ENCODE measurements around the gene CD300LF.

CD300LF gene

GRCh38 chr17:74729368-74729767 lies 16.6 kb upstream of the CD300LF start:
- no peak for DNase-seq

GRCh38 chr17:74728702-74729075 lies 16.0 kb upstream of the CD300LF start:
- DNase-seq, result no peak

- DNase-seq, result no peak
Measured at GRCh38 chr17:74728033-74728701, 15.4 kb upstream of the CD300LF start.

GRCh38 chr17:74725111-74725510 lies 12.4 kb upstream of the CD300LF start:
- DNase-seq, result no peak

GRCh38 chr17:74723891-74724290 lies 11.2 kb upstream of the CD300LF start:
- DNase-seq, result no peak

GRCh38 chr17:74722782-74723181 lies 10.1 kb upstream of the CD300LF start:
- DNase-seq, result no peak

- no peak for DNase-seq
Measured at GRCh38 chr17:74720506-74720905, 7.8 kb upstream of the CD300LF start.

GRCh38 chr17:74715144-74715543 lies 2.4 kb upstream of the CD300LF start:
- no peak for DNase-seq

GRCh38 chr17:74713171-74713755 lies 540 bp upstream of the CD300LF start:
- no peak for DNase-seq

GRCh38 chr17:74712301-74712700 lies 422 bp downstream of the CD300LF start:
- DNase-seq, result no peak

GRCh38 chr17:74711058-74711824 lies 1.5 kb downstream of the CD300LF start:
- DNase-seq, result no peak

- no peak for DNase-seq
Measured at GRCh38 chr17:74704544-74704943, 8.2 kb downstream of the CD300LF start.

- no peak for DNase-seq
Measured at GRCh38 chr17:74703311-74703710, 9.4 kb downstream of the CD300LF start.

- DNase-seq, result no peak
Measured at GRCh38 chr17:74702116-74702871, 10.4 kb downstream of the CD300LF start.

GRCh38 chr17:74699236-74699635 lies 13.5 kb downstream of the CD300LF start:
- no peak for DNase-seq

- no peak for DNase-seq
Measured at GRCh38 chr17:74698069-74698468, 14.7 kb downstream of the CD300LF start.

- DNase-seq, result no peak
Measured at GRCh38 chr17:74697515-74697914, 15.2 kb downstream of the CD300LF start.

- no peak for DNase-seq
Measured at GRCh38 chr17:74695629-74696028, 17.1 kb downstream of the CD300LF start.

- DNase-seq, result no peak
Measured at GRCh38 chr17:74694081-74694480, 18.6 kb downstream of the CD300LF start.

- no peak for DNase-seq
Measured at GRCh38 chr17:74691151-74691550, 21.6 kb downstream of the CD300LF start.

- no peak for DNase-seq
Measured at GRCh38 chr17:74690409-74690825, 22.3 kb downstream of the CD300LF start.

GRCh38 chr17:74687886-74688285 lies 24.8 kb downstream of the CD300LF start:
- no peak for DNase-seq

GRCh38 chr17:74686761-74687160 lies 26.0 kb downstream of the CD300LF start:
- DNase-seq, result no peak
